ENCODE results near the gene OST4.

GRCh38 chr2:27094353-27094984 lies 23.0 kb upstream of the OST4 start:
- TF ChIP-seq CTCF (IDR thresholded peaks at IDR 0.05) (no peak), POLR2A (IDR thresholded peaks at IDR 0.05) (no peak), POLR2AphosphoS5 (IDR thresholded peaks at IDR 0.05; ENCODE audit: insufficient read depth in 1 of 2, low read depth in 1 of 2) (no peak)

Data from vagina (tissue), 2 donors.